Activated T-helper 9 cell treated with anti-CD3 and anti-CD28 coated beads, Interleukin-2, amount 50 U/mL, for 16 hours (primary cell): ENCODE results near the gene WHAMM.
"Not testable (repeated sequence)": the region's sequence is repeated elsewhere in the genome, so short reads cannot be mapped to it uniquely, and the experiment has no call there.

Source experiments
- DNase-seq: peaks from one replicate; pipeline ENCODE4 v3.0.0-alpha.2; 2020; ENCODE audit warnings: low read depth

The WHAMM gene

DNA sequence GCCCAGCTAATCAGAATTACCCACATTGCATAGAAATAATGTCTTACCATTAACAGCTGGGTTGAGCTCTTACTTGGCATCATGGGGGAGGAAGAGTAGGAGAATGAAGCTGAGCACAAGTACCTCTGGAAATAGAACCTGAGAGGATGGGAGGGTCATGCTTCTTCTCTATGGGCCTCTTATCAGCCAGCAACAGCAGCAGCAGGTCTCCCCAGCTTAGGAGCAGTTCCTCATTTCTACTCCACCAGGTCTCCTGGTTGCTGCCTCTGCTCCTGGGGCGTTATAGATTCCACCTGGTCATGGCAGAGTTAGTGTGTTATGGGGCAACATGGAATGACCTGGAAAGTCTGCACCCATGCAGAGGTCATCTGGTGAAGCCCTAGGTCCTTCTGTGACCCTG is 6.9 kb upstream of the WHAMM start:
- no peak for DNase-seq

DNA sequence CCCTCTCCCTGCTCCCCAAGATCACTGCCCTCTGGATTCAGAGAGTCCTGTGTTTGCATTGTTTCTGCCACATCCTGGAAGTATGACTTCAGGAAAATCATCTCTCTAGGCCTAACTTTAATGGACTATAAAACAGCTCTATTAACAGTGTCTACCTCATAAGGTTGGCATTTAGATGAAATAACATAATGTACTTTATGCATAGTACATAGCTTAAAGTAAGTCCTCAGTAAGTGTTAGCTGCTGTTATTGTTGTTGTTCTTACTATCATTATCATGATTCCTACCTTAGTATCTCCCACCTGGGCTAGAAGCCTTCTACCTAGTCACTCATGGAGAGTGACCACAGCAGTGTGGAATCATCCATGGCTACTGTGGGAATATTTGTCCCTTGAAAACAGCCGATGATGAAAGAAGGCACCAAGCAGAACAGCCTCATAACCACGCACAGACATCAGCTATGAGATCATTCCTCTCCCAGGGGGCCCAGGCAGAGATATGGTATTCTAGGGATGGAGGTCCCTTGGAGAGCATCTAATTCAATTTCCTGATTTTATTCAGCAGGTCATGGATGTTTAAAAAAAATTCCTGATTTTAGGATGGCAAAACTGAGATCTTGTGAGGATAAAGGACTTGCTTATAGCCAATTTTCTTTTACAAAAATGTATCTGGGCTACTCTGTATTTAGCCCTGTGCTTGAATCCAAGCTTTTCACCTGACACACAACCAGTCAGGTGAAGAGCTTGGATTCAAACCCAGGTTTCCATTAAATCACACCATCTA is 5.4 kb upstream of the WHAMM start:
- DNase-seq: no peak

DNA sequence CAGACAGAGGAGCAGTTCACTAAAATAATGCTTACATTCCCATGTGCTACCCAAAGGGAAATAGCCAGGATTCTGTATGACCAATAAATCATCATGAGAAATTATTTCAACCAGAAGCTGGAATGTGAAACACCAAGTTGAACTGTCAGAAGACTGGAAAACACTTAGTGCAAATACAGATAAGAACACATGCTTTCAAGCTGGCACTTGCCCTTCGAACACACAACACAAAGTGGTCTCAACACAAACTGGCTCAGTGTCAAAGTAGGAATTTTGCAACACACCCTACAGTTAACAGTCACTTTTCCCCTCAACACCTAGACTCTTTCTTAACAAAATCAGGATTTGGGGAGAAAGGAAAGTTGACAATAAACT is 4.9 kb upstream of the WHAMM start:
- DNase-seq: no peak

DNA sequence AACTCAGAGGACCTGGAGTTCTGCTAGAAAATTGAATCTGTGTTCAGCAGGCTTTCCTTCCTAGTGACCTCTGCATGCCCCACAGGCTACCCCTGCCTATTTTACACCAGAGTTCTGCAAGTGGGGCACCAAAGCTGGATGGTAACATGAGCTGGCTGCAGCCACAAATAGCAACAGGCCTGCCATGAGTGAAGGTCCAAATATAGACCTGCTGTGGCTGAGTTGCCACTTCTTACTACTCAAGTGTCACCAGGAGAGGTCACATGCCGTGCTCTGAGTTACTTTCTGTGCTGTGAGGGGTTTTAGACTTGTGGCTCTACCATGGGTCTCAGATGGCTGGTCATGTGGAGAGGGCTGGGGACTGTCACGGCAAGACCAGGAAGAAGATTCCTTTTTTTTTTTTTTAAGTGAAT is 3.4 kb upstream of the WHAMM start, which contains the start of gene FSD2:
Gene FSD2 (minus strand): TSS at position 76 of the 413 bp plus-strand sequence. CDS start 18,679 bp downstream, outside the sequence.
- no peak for DNase-seq

DNA sequence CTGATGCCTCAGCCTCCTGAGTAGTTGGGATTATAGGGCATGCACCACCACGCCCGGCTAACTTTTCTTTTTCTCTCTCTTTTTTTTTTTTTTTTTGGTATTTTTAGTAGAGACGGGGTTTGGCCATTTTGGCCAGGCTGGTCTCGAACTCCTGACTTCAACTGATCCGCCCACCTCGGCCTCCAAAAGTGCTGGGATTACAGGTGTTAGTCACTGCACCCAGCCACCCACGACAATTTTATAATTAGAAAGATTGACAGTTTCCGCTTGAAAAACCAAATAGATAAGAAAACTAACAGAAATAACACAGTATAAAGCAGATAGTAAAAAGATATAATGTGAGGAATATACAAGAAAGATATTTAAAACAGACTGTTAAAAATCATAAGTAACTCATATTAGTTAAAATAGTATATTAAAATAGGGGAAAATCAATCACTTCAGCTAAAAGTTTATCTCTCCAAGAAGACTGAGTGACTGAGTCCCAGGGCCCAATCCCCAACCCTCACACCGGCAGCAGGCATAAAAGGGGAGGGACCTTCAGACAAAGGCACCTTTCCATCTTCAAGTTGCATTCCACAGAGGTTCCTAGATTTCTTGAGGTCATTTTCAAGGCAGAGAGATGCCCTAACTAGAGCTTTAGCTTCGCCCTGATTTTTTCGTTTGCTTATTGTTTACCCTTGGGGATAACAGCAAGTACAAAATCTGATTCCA is 1.4 kb upstream of the WHAMM start:
- DNase-seq: no peak

DNA sequence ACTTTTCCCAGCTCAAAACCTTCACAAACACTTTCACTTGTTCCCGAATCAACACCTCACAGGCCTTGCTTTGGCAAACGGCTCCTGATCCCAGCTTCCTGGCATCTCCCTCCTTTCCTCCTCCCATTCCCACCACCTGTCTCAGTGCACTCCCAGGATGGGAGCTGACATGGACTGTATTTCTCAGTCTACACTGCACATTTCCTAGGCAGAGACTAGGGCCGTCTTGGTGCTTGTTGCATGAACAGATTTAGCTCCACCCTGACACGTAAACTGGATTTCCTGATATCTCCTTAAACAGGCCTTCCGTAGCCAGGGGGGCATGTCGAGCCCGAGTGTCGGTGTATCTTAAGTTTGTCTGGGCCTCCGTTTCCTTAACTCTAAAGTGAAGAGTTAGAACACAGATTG is 790 bp upstream of the WHAMM start:
- no peak for DNase-seq

DNA sequence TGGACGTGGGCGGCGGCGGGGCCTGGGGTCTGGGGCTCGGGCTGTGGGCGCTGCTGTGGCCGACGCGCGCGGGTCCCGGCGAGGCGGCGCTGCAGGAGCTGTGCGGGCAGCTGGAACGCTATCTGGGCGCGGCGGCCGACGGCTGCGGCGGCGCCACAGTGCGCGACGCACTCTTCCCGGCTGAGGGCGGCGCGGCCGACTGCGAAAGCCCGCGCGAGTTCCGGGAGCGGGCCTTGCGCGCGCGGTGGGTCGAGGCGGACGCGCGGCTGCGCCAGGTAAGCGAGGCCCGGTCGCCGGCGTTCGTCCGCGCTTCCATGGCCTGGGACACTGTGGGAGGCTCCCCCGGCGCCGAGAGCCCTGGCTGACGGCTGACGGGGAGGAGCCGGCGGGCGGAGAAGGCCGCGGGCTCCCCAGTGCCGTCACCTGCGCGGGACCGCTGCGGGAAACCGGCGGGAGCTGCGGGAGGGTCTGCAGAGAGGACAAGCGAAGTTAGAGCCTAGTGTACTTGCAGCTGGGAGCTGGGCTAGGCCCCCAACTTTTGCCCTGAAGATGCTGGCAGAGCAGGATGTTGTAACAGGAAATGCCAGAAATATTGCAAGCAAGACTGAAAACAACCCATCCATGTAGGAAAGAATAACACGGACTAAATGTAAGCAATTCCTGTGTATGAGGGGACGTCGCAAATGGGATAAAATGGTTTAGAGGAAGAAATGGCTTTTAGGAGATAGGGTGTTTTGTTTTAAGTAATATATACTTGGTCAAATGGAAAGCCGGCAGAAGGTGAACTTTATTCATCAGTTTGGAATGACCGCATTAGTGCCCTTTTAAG is 847 bp downstream of the WHAMM start:
- DNase-seq: peak; percentile 8

DNA sequence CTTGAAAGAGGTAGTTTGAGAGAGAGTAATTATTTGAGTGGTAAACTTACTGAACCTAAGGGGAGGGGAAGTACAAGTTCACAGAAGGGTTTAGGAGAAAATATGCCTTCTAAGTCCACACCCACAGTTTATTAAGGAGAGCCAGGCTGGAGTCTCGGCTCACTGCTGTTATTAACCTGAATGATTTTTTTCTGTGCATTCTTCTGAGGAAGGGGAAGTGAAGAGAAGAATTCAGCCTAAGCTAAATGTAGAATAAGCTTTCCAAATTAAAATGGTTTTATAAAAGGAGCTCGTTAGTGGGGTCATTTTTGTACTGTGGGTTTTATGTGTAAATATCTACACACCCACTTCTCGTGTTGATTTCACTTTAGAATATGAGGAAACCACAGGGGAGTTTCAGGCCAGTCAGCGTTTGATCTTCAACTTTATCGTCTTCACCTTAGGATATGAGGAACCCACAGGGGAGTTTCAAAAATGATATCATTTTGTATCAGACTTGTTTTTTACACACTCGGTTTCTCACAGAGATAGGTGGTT is 1.5 kb downstream of the WHAMM start:
- DNase-seq: peak; percentile 28

DNA sequence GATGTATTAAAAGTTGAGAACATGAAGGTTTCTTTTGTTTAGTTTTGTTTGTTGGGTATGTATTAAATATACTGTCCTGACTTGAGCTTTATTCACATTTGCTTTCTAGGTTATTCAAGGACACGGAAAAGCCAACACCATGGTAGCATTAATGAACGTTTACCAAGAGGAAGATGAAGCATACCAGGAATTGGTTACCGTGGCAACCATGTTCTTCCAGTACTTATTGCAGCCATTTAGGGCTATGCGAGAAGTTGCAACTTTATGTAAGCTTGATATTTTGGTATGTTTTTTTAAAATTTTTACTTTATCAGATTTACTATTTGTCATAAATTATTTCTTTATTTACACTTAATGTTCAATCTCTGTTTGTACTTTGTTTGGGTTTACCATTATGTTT is 3.6 kb downstream of the WHAMM start:
- no peak for DNase-seq

DNA sequence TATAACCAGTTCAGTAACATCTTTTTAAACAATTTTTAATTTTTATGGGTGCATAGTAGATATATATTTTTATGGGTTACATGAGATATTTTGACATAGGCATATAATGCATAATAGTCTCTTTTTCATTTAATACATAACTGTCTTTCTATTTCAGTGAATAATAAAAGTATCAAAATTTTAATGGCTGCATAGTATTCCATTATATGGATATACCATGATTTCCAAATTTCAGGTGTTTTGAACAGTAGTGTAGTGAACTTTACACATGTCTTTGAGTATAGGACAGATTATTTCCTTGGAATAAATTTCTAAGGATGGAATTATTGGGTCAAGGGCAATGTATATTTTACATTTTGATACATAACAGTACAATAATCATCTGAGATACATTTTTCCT is 10.7 kb downstream of the WHAMM start:
- DNase-seq: no peak

DNA sequence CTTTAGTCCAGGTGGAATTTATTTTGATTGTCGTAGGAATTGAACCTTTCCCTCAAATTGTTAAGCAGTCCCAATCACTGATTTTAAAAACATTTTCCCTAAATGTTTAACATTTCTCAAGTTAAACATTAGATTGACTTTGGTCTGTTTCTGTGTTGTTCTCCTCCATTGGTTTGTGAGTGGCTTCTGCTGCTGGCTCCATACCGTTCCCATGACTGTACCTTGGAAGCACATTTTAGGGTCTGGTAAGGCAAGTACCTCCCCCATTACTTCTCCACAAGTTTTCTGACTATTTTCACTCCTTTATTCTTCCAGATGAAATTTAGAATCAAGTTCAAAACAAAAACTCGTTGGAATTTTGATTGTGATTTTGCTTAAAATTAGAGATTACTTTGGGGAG is 12.0 kb downstream of the WHAMM start:
- not testable (repeated sequence) for DNase-seq

DNA sequence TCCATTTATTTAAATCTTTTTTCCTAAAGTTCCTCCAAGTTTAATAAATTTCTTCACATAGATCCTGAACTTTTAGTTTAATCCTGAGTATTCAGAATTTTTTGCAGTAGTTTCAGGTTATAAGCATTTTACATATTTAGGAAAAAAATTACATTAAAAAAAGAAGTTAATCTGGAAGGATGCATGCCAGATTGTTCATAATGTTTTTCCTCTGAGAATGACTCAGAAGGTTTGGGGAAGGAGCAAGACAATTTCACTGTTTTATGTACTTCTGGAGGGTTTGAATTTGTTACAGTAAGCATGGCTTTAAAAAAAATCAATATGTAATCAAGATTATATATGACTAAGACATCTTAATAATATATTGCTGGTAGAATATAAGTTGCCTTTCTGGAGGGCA is 12.4 kb downstream of the WHAMM start:
- not testable (repeated sequence) for DNase-seq

DNA sequence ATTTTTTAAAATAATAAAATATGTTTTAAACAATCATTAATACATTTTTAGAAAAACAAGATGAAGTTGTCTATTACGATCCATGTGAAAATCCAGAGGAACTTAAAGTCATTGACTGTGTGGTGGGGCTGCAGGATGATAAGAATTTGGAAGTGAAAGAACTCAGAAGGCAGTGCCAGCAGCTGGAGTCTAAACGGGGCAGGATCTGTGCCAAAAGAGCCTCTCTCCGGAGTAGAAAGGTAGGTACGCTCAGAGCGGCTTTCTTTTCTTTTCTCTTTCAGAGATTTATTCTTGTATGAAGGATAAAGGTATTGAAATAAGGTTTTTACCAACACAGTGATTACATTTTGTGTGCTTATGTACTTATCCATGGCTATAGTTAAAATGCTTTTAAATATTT is 13.6 kb downstream of the WHAMM start:
- DNase-seq: no peak

DNA sequence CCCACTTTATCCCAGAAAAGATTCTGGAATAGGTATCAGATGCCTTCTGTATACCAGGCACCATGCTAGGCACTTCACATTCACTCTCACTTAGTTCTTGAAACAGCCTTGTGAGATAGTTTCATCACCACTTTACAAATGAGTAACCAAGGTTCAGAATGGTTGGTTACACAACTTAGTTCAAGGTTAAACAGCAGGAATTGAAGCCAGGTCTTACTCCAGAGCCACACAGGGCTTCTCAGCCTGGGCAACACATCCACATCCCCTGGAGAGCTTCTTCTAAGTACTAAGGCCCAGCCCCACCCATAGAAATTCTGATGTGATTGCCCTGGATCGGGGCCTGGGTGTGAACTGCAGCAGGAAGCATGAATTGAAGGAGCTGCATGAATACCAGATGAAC is 18.6 kb downstream of the WHAMM start:
- no peak for DNase-seq

DNA sequence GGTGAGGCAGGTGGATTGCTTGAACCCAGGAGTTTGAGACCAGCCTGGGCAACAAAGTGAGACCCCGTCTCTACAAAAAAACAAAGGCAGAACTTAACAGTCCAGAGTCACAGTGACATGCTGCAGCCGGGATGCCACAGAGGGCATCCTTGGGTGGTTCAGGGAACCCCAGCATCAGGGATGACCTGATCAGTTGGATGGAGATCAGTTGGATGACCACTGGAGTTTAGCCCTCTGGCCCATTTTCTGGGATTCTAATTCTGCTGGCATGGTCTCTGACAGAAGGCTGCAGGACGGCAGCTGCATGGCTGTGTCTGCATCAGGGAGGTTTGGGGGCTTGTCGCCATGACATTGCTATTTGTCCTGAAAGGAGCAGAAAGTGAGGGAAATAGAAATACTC is 19.8 kb downstream of the WHAMM start:
- no peak for DNase-seq

DNA sequence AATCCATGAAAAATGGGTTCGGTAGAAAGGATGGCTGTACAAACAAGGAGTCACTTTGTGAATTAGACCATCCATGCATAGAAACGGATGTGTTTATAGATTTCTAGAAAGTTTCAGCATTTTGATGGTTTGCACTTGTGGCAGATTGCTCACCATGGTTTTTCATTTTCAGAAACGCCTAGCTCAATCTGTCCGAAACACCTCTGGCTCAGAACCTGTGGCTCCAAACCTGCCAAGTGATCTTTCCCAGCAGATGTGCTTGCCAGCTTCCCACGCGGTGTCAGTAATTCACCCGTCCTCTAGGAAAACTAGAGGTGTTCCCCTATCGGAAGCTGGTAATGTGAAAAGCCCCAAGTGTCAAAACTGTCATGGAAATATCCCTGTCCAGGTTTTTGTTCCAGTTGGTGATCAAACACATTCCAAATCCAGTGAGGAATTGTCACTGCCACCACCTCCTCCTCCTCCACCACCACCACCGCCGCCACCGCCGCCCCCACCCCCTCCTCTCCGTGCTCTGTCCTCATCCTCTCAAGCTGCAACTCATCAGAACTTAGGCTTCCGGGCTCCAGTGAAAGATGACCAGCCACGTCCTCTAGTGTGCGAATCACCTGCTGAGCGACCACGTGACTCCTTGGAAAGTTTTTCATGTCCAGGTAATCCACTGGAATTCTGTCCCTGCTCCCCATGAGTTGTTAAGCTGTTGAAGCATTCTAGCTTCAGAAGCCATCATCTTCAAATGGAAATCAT is 21.2 kb downstream of the WHAMM start:
- DNase-seq: no peak

DNA sequence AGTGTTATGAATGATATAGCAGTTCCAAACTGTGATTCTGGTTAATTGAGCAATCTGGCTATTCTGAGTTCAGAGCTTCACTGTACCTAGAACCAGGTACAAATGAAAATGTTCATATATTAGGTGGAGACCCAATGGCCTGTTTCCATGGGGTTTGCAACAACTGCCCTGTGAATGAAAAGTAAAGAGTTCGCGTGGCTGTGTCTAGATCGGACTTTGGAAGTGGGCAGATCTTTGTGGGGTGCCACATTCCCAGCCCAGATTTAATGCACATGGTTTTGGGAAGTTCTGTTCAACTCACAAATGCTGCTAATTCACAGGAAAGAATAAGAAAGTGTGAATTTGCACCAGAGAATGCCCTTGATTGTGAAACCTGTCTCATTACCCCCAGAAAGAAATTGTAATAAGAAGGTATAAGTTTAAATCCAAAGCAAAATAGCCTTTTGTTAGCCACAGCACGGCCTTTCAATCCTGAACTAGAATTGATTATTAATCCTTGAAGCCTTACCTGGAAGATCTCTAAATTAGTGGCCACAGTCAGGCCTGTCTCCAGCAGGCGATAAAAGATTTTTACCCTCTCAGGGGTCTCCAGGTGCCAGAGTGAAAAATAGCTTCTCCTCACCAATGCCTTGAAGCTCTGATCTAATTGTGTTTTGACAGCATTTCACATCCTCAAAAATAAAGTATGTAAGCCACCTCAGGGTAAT is 22.6 kb downstream of the WHAMM start:
- DNase-seq: no peak

DNA sequence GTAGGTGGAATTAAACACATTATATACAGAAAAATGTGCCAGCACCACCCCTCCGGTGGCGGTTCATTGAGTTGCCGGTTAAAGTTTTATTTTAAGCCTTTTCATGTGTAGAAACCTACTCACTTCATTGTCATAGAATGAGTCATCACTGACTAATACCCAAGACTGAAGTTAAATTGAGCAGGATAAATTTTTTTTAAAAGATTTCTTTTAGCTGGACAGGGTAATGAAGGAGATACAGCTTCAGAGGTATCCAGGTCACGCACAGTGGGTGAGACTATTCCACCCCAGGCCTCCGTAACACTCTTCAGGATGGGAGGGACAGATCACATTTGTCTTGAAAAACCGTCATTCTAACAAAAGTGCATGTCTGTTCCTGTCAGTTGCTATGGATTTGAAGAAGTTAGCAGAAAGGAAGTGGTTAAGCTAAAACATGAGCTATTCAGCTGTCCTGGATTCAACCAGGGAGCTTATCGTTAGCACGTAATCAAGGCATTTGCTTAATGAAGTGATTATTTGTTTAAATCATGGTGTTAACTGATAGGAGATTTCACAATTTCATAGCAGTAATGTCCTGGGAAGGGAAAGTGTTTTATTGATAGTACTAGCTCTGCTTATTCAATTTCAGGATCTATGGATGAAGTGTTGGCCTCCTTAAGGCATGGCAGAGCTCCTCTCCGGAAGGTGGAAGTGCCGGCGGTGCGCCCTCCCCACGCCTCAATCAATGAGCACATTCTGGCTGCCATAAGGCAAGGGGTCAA is 23.4 kb downstream of the WHAMM start:
- peak; percentile 11 for DNase-seq

DNA sequence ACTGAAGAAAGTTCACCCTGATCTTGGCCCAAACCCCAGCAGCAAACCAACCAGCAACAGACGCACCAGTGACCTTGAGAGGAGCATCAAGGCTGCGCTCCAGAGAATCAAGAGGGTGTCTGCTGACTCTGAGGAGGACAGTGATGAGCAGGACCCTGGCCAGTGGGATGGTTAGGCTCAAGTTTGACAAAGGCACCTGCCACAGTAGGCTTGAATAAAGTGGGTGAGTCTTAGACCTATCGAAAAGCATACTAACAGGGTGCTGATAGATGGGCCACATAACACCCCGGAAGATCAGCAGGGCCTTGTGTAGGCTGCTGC is 23.9 kb downstream of the WHAMM start:
- no peak for DNase-seq

DNA sequence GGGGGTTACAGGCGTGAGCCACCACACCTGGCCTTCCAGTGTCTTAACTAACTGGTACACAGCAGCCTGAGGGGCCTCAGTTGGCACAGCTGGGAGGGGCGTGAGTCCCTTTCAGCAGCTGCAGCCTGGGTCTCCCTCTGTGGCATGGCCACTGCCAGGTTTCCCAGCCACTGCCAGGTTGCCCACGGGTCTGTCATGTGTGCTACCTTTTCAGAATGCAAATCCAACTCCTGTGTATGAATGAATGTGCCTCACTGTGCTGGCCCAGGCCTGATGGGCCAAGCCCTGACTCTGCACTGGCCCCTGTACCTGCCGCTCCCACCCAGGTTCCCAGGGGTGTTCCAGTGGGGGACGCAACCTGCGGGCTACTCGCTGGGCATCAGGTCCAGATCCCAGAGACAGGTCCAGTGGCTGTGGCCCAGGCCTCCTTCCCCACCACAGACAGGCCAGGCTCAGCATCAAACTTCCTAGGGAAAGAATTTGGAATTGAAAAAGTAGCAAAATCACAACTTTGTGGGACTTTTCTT is 26.0 kb downstream of the WHAMM start:
- DNase-seq: no peak
